CD8-positive, alpha-beta memory T cell (primary cell): ENCODE results near the gene PRR12. TPM values are rescaled to one million over a fixed set of nuclear protein-coding genes. Genes with fewer than 3 reads are reported as not detected.

Experiments used
- CTCF ChIA-PET: fragments of 350-600 bp; sonication (Branson Sonifier 250); formaldehyde crosslinking; loops from one replicate; lab custom pipeline; 2021; ENCODE audit warnings: antibody characterized with exemption; lab: Charles Lee
- POLR2A ChIA-PET: fragments of 350-600 bp; sonication (Branson Sonifier 250); formaldehyde crosslinking; loops from one replicate; lab custom pipeline; 2021; ENCODE audit warnings: antibody characterized with exemption; lab: Charles Lee
- DNase-seq, 5 donors: peaks; one replicate each; pipeline versions ENCODE4 v3.0.0 to v3.0.0-alpha.2; 2020 to 2022; ENCODE audit warnings: mixed read lengths in 1 of 5
- H3K27ac ChIP-seq: one replicate; pipeline ENCODE4 v1.7.0; 2013; ENCODE audit warnings: low read depth, mild to moderate bottlenecking, low read length, moderate library complexity
- H3K27me3 ChIP-seq: 2 replicates; pipeline ENCODE4 v1.7.0; 2013; ENCODE audit warnings: low read length, mild to moderate bottlenecking; ENCODE audit not compliant: insufficient read depth, poor library complexity, severe bottlenecking
- H3K36me3 ChIP-seq: 2 replicates; pipeline ENCODE4 v1.7.0; 2013; ENCODE audit warnings: mild to moderate bottlenecking, low read length, moderate library complexity; ENCODE audit not compliant: insufficient read depth
- H3K4me1 ChIP-seq: 2 replicates; pipeline ENCODE4 v1.7.0; 2013; ENCODE audit warnings: mild to moderate bottlenecking, low read length, moderate library complexity; ENCODE audit not compliant: insufficient read depth
- H3K4me3 ChIP-seq: 2 replicates; pipeline ENCODE4 v1.7.0; 2013; ENCODE audit warnings: mild to moderate bottlenecking, low read length
- H3K9me3 ChIP-seq: 2 replicates; pipeline ENCODE4 v1.7.0; 2013; ENCODE audit warnings: mild to moderate bottlenecking, low read length
- H3K27ac Mint-ChIP-seq, 8 donors: one replicate each; pipeline ENCODE4 v1.8.0; 2020 to 2021; ENCODE audit warnings: mixed read lengths in 8 of 8, mild to moderate bottlenecking in 6 of 8, inconsistent platforms in 3 of 8, moderate library complexity in 3 of 8
- H3K27me3 Mint-ChIP-seq, 2 donors: one replicate each; pipeline ENCODE4 v1.8.0; 2020 to 2021; ENCODE audit warnings: mixed read lengths in 2 of 2, mild to moderate bottlenecking in 1 of 2, moderate library complexity in 1 of 2
- H3K36me3 Mint-ChIP-seq, 3 donors: one replicate each; pipeline ENCODE4 v1.8.0; 2020 to 2021; ENCODE audit warnings: mixed read lengths in 3 of 3, inconsistent platforms in 1 of 3, mild to moderate bottlenecking in 1 of 3
- H3K4me1 Mint-ChIP-seq, 3 donors: one replicate each; pipeline ENCODE4 v1.8.0; 2020 to 2021; ENCODE audit warnings: mixed read lengths in 3 of 3, inconsistent platforms in 1 of 3, mild to moderate bottlenecking in 1 of 3
- H3K4me3 Mint-ChIP-seq, 7 donors: one replicate each; pipeline ENCODE4 v1.8.0; 2020 to 2021; ENCODE audit warnings: mixed read lengths in 7 of 7, mild to moderate bottlenecking in 6 of 7, moderate library complexity in 4 of 7, inconsistent platforms in 2 of 7
- H3K9me3 Mint-ChIP-seq, 5 donors: one replicate each; pipeline ENCODE4 v1.8.0; 2020 to 2022; ENCODE audit warnings: mixed read lengths in 5 of 5, mild to moderate bottlenecking in 3 of 5, moderate library complexity in 2 of 5, inconsistent platforms in 1 of 5
- polyA plus RNA-seq: library from polyadenylated mRNA; unstranded; fragments of 300-500 nt; fragmentation: Illumina TruSeq; gene quantifications from one replicate; pipeline ENCODE4 v1.2.3, GENCODE V29; 2021
- total RNA-seq, 2 experiments: library from RNA; stranded (reverse); gene quantifications; one replicate each; pipeline ENCODE4 v1.2.3, GENCODE V29; 2021

The PRR12 gene
- total and polyA plus RNA-seq, 3 experiments from 2014 or later, result 0.81 to 27.5 (median 25.9) TPM

DNA sequence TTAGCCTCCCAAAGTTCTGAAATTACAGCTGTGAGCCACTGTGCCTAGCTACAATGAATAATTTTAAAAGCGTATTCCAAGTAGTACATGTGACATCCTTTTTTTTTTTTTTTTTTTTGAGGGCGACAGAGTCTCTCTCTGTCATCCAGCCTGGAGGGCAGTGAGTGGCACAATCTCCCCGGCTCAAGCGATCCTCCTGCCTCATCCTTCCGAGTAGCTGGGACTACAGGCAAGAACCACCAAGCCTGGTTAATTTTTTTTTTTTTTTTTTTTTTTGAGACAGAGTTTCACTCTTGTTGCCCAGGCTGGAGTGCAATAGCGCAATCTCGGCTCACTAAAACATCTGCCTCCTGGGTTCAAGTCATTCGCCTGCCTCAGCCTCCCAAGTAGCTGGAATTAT lies 3.8 kb upstream of the PRR12 start:
- Mint-ChIP-seq H3K27ac (no peak overlapping the region), H3K27me3 (peaks cover 0 to 1% of the 10 kb centered on the region in 2 donors), H3K4me1 (peaks cover 14 to 19% (median 14%) of the 10 kb centered on the region in 3 donors), H3K36me3 (peaks cover 0 to 9% (median 0%) of the 10 kb centered on the region in 3 donors), H3K9me3 (no peaks in the 10 kb centered on the region), H3K4me3 (no peak overlapping the region)
- Histone ChIP-seq H3K4me3 (no peak overlapping the region), H3K27me3 (no peaks in the 10 kb centered on the region), H3K4me1 (peaks cover 6% of the 10 kb centered on the region), H3K9me3 (no peaks in the 10 kb centered on the region), H3K27ac (no peak overlapping the region), H3K36me3 (no peaks in the 10 kb centered on the region)
- ChIA-PET POLR2A (interaction anchor here (0.6 kb wide), 1 partner anchor 127 kb away, joined by 4 read pairs; no protein-coding TSS in a partner anchor), CTCF (no interaction called here)
- DNase-seq, result no peak

GRCh38 chr19:49588365-49589122 lies 2.4 kb upstream of the PRR12 start:
- H3K27ac ChIP-seq, result no peak overlapping the region
- ChIA-PET POLR2A (interaction anchor here (0.6 to 0.7 kb wide), 2 partner anchors 19 to 54 kb away, joined by 3 to 5 read pairs; no protein-coding TSS in a partner anchor), CTCF (interaction anchor here (0.7 to 1.0 kb wide), 2 partner anchors 82 to 128 kb away, joined by 3 read pairs; no protein-coding TSS in a partner anchor)
- H3K27ac Mint-ChIP-seq, result peak overlapping the region; percentile 17 to 89 (median 61)
- no peak overlapping the region for H3K4me3 ChIP-seq
- peaks cover 26 to 32% (median 27%) of the 10 kb centered on the region in 3 donors for H3K4me1 Mint-ChIP-seq
- no peaks in the 10 kb centered on the region for H3K9me3 Mint-ChIP-seq
- peak in 2 of 5 donors; percentile 42 to 54 for DNase-seq
- H3K36me3 Mint-ChIP-seq, result peaks cover 0 to 17% (median 2%) of the 10 kb centered on the region in 3 donors
- H3K27me3 Mint-ChIP-seq, result peaks cover 0 to 5% of the 10 kb centered on the region in 2 donors
- H3K9me3 ChIP-seq, result no peaks in the 10 kb centered on the region
- no peaks in the 10 kb centered on the region for H3K27me3 ChIP-seq
- H3K4me1 ChIP-seq, result peaks cover 18% of the 10 kb centered on the region
- peak overlapping the region in 2 of 7 donors; percentile 23 to 72 for H3K4me3 Mint-ChIP-seq
- peaks cover under 1% of the 10 kb centered on the region for H3K36me3 ChIP-seq

- Mint-ChIP-seq H3K4me1 (peaks cover 33 to 42% (median 34%) of the 10 kb centered on the region in 3 donors), H3K27me3 (peaks cover 0 to 5% of the 10 kb centered on the region in 2 donors), H3K36me3 (peaks cover 0 to 26% (median 8%) of the 10 kb centered on the region in 3 donors), H3K4me3 (peak overlapping the region in 3 of 7 donors; percentile 27 to 85 (median 56)), H3K27ac (peak overlapping the region in 7 of 8 donors; percentile 31 to 95 (median 86)), H3K9me3 (no peaks in the 10 kb centered on the region)
- peaks cover 26% of the 10 kb centered on the region for H3K4me1 ChIP-seq
- no peak for DNase-seq
- ChIA-PET CTCF (interaction anchor here (0.8 to 1.5 kb wide), 4 partner anchors 8 to 87 kb away, joined by 3 to 6 read pairs (median 4); partner anchors contain the start of gene PRRG2), POLR2A (interaction anchor here (0.5 to 1.5 kb wide), 6 partner anchors 9 to 340 kb away, joined by 3 to 23 read pairs (median 6); partner anchors contain the start of genes NOSIP, PRRG2, RPS11 and RRAS)
- H3K27ac ChIP-seq, result no peak overlapping the region
- no peaks in the 10 kb centered on the region for H3K27me3 ChIP-seq
- H3K9me3 ChIP-seq, result no peaks in the 10 kb centered on the region
- H3K36me3 ChIP-seq, result peaks cover 8% of the 10 kb centered on the region
- no peak overlapping the region for H3K4me3 ChIP-seq
Observed at GRCh38 chr19:49589502-49589905, 1.5 kb upstream of the PRR12 start.

GRCh38 chr19:49590071-49590970 lies 661 bp upstream of the PRR12 start:
- Histone ChIP-seq H3K9me3 (no peaks in the 10 kb centered on the region), H3K27ac (peak overlapping the region; percentile 88), H3K27me3 (no peaks in the 10 kb centered on the region), H3K4me3 (peak overlapping the region; percentile 95), H3K36me3 (peaks cover 8% of the 10 kb centered on the region), H3K4me1 (peaks cover 26% of the 10 kb centered on the region)
- POLR2A ChIA-PET, result interaction anchor here (0.5 to 1.5 kb wide), 14 partner anchors 10 to 339 kb away, joined by 3 to 23 read pairs (median 4); partner anchors contain the start of genes NOSIP, PRMT1, PRRG2 and RPS11
- CTCF ChIA-PET, result interaction anchor here (0.8 to 1.5 kb wide), 5 partner anchors 9 to 89 kb away, joined by 3 to 6 read pairs (median 4); partner anchors contain the start of gene PRRG2
- no peaks in the 10 kb centered on the region for H3K9me3 Mint-ChIP-seq
- peaks cover 33 to 45% (median 34%) of the 10 kb centered on the region in 3 donors for H3K4me1 Mint-ChIP-seq
- peaks cover 0 to 31% (median 8%) of the 10 kb centered on the region in 3 donors for H3K36me3 Mint-ChIP-seq
- peak overlapping the region; percentile 77 to 95 (median 90) for H3K27ac Mint-ChIP-seq
- peak overlapping the region; percentile 85 to 96 (median 90) for H3K4me3 Mint-ChIP-seq
- H3K27me3 Mint-ChIP-seq, result peaks cover 0 to 5% of the 10 kb centered on the region in 2 donors
- peak; percentile 91 to 98 (median 97) for DNase-seq

DNA sequence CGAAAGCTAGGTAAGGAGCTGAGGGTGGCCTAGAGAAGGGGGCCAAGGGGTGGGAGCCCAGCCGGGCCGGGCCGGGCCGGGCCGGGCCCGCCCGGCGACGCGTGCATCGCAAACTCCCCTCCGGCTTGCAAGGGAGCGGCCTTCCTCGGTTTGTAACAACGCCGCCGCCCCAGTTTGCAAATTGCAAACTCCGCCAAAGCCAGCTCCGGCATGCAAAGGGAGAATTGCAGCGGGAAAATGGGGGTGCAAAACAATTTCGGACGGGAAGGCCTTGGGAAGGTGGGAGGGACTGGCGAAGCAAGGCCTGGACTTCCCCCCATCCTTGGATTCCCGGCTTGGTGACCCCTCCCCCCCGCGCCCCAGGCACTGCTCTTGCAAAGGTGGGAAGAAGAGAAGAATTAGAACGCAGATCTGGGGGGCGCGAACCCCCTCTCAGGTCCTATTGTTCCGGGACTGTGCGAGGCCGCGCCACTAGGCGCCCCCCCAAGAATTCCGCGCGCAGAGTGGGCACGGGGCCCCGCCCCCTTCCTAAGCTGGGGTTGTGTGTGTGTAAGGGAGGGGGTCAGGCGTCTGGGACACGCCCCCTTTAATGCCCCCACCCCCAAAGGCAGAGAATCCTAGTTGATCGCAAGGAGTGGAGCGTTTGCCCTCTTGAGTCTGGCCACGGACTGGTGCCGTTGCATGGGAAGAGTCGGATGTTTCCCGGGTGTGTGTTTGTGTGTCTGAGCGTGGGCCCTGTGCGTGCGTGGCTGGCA lies 926 bp downstream of the PRR12 start:
- Mint-ChIP-seq H3K4me1 (peaks cover 33 to 45% (median 34%) of the 10 kb centered on the region in 3 donors), H3K27me3 (peaks cover 0 to 5% of the 10 kb centered on the region in 2 donors), H3K4me3 (peak overlapping the region; percentile 85 to 96 (median 91)), H3K27ac (peak overlapping the region; percentile 85 to 97 (median 94)), H3K36me3 (peaks cover 0 to 37% (median 8%) of the 10 kb centered on the region in 3 donors), H3K9me3 (no peaks in the 10 kb centered on the region)
- Histone ChIP-seq H3K4me3 (peak overlapping the region; percentile 87), H3K4me1 (peaks cover 26% of the 10 kb centered on the region), H3K27me3 (no peaks in the 10 kb centered on the region), H3K27ac (peak overlapping the region; percentile 70), H3K9me3 (no peaks in the 10 kb centered on the region), H3K36me3 (peaks cover 8% of the 10 kb centered on the region)
- CTCF ChIA-PET, result no interaction called here
- peak; percentile 34 to 69 (median 42) for DNase-seq
- POLR2A ChIA-PET, result interaction anchor here (0.9 to 2.8 kb wide), 4 partner anchors 11 to 85 kb away, joined by 3 to 22 read pairs (median 4); partner anchors contain the start of genes BCL2L12, IRF3, NOSIP and PRMT1

GRCh38 chr19:49592486-49593232 lies 1.7 kb downstream of the PRR12 start:
- Mint-ChIP-seq H3K36me3 (peaks cover 0 to 39% (median 8%) of the 10 kb centered on the region in 3 donors), H3K27me3 (peaks cover 0 to 5% of the 10 kb centered on the region in 2 donors), H3K9me3 (no peaks in the 10 kb centered on the region), H3K4me1 (peaks cover 33 to 45% (median 34%) of the 10 kb centered on the region in 3 donors), H3K27ac (peak overlapping the region; percentile 85 to 97 (median 94)), H3K4me3 (peak overlapping the region; percentile 85 to 96 (median 91))
- peak in 1 of 5 donors; percentile 9 for DNase-seq
- no peaks in the 10 kb centered on the region for H3K9me3 ChIP-seq
- no peaks in the 10 kb centered on the region for H3K27me3 ChIP-seq
- peaks cover 26% of the 10 kb centered on the region for H3K4me1 ChIP-seq
- H3K27ac ChIP-seq, result peak overlapping the region; percentile 70
- H3K36me3 ChIP-seq, result peaks cover 8% of the 10 kb centered on the region
- ChIA-PET POLR2A (interaction anchor here (0.7 to 2.8 kb wide), 5 partner anchors 13 to 105 kb away, joined by 3 to 22 read pairs (median 3); partner anchors contain the start of genes NOSIP, PRMT1, RPL13A and RRAS), CTCF (interaction anchor here (1.1 kb wide), 1 partner anchor 22 kb away, joined by 4 read pairs; no protein-coding TSS in a partner anchor)
- H3K4me3 ChIP-seq, result peak overlapping the region; percentile 87
